Measurements from ENCODE around the gene CNOT1. TPM values are rescaled to one million over a fixed set of nuclear protein-coding genes. Genes with fewer than 3 reads are reported as not detected.

Gene CNOT1
- total and polyA plus RNA-seq, 4 donors, result 34.0 to 131 (median 78.5) TPM

- H3K4me1 ChIP-seq (ENCODE audit: control insufficient read depth in 4 of 4, insufficient read depth in 4 of 4, low read length in 3 of 4), result no peaks in the 10 kb centered on the region
- no peaks in the 10 kb centered on the region for H3K27me3 ChIP-seq (ENCODE audit: control insufficient read depth in 4 of 4, insufficient read depth in 4 of 4, low read length in 3 of 4)
- 6% methylated on average over 8 of the region's 8 CpGs for WGBS
- H3K36me3 ChIP-seq (ENCODE audit: control insufficient read depth in 4 of 4, insufficient read depth in 3 of 4, low read depth in 1 of 4, low read length in 3 of 4), result no peaks in the 10 kb centered on the region
- H3K9me3 ChIP-seq (ENCODE audit: control insufficient read depth in 4 of 4, low read length in 3 of 4), result no peaks in the 10 kb centered on the region
- TF ChIP-seq CTCF (IDR thresholded peaks at IDR 0.05; ENCODE audit: low read depth, low read length, missing input control), result peak; percentile 39
- no peak for TF ChIP-seq JUND (IDR thresholded peaks at IDR 0.05)
- TF ChIP-seq RAD21 (IDR thresholded peaks at IDR 0.05), result peak in 1 of 2 donors; percentile 46
- H3K27ac ChIP-seq (ENCODE audit: low read depth in 1 of 2, low read length in 2 of 2), result no peak overlapping the region
- no peak overlapping the region for H3K4me3 ChIP-seq (ENCODE audit: low read depth in 1 of 3, low read length in 3 of 3)
- H3K9ac ChIP-seq (ENCODE audit: low read depth in 1 of 2, low read length in 2 of 2), result no peak overlapping the region
- peak; percentile 63 for DNase-seq (ENCODE audit: low spot score)
Observed at GRCh38 chr16:58494981-58495520, 134.6 kb downstream of the CNOT1 start.

GRCh38 chr16:58493756-58494431 lies 135.7 kb downstream of the CNOT1 start:
- Histone ChIP-seq H3K27me3 (ENCODE audit: control insufficient read depth in 4 of 4, insufficient read depth in 4 of 4, low read length in 3 of 4) (no peaks in the 10 kb centered on the region), H3K4me3 (ENCODE audit: low read depth in 1 of 3, low read length in 3 of 3) (no peak overlapping the region), H3K4me1 (ENCODE audit: control insufficient read depth in 4 of 4, insufficient read depth in 4 of 4, low read length in 3 of 4) (no peaks in the 10 kb centered on the region), H3K9me3 (ENCODE audit: control insufficient read depth in 4 of 4, low read length in 3 of 4) (no peaks in the 10 kb centered on the region), H3K27ac (ENCODE audit: low read depth in 1 of 2, low read length in 2 of 2) (no peak overlapping the region), H3K9ac (ENCODE audit: low read depth in 1 of 2, low read length in 2 of 2) (no peak overlapping the region), H3K36me3 (ENCODE audit: control insufficient read depth in 4 of 4, insufficient read depth in 3 of 4, low read depth in 1 of 4, low read length in 3 of 4) (no peaks in the 10 kb centered on the region)
- TF ChIP-seq GABPA (IDR thresholded peaks at IDR 0.05 in 1 of 2, conservative IDR thresholded peaks at IDR 0.05 in 1 of 2) (no peak), RAD21 (IDR thresholded peaks at IDR 0.05) (no peak), MAX (IDR thresholded peaks at IDR 0.05) (no peak), ATF3 (IDR thresholded peaks at IDR 0.05) (no peak), TAF1 (conservative IDR thresholded peaks at IDR 0.05) (no peak), FOXA1 (IDR thresholded peaks at IDR 0.05) (no peak), NR2F2 (IDR thresholded peaks at IDR 0.05) (no peak), EGR1 (IDR thresholded peaks at IDR 0.05; ENCODE audit: low read depth in 2 of 2) (no peak), REST (IDR thresholded peaks at IDR 0.05) (no peak), CTCF (IDR thresholded peaks at IDR 0.05; ENCODE audit: low read depth, low read length, missing input control) (no peak), YY1 (IDR thresholded peaks at IDR 0.05) (no peak)
- WGBS, result 84% methylated on average over 20 of the region's 20 CpGs
- DNase-seq (ENCODE audit: low spot score), result no peak

Measured in liver (tissue), 9 donors.